Activated T-helper 1 cell treated with anti-CD3 and anti-CD28 coated beads, Interleukin-12 subunit alpha, Interleukin-12 subunit beta, Interleukin-2, Interleukin-4 antibody, amounts not matched to agents 30 ng/mL and 10 ng/mL and 1 ng/mL, durations not matched to agents 14 hours and 24 hours and 36 hours (primary cell): ENCODE results near the gene MICAL3. TPM values are rescaled to one million over a fixed set of nuclear protein-coding genes. Genes with fewer than 3 reads are reported as not detected.
"Not testable (repeated sequence)": the region's sequence is repeated elsewhere in the genome, so short reads cannot be mapped to it uniquely, and the experiment has no call there.

Source experiments
- DNase-seq: peaks from one replicate; pipeline ENCODE4 v3.0.0; 2021; ENCODE audit warnings: low spot score
- H3K27ac Mint-ChIP-seq: one replicate; pipeline ENCODE4 v1.8.0; 2021; ENCODE audit warnings: mild to moderate bottlenecking, mixed read lengths
- H3K27me3 Mint-ChIP-seq: one replicate; pipeline ENCODE4 v1.8.0; 2022; ENCODE audit warnings: mild to moderate bottlenecking, moderate library complexity, mixed read lengths; ENCODE audit not compliant: insufficient read depth
- H3K36me3 Mint-ChIP-seq: one replicate; pipeline ENCODE4 v1.8.0; 2021; ENCODE audit warnings: low read depth, mixed read lengths
- H3K4me1 Mint-ChIP-seq: one replicate; pipeline ENCODE4 v1.8.0; 2021; ENCODE audit warnings: low read depth, mixed read lengths
- H3K4me3 Mint-ChIP-seq: one replicate; pipeline ENCODE4 v1.8.0; 2021; ENCODE audit warnings: mild to moderate bottlenecking, moderate library complexity, mixed read lengths
- H3K9me3 Mint-ChIP-seq: one replicate; pipeline ENCODE4 v1.8.0; 2021; ENCODE audit warnings: mixed read lengths
- intact Hi-C: fragments of 100-400 bp; cut with micrococcal nuclease; formaldehyde crosslinking; loops from one replicate; pipeline ENCODE4 v1.15.1; 2024
- total RNA-seq: library from RNA; stranded (reverse); gene quantifications from 2 replicates; pipeline ENCODE4 v1.2.3, GENCODE V29; 2022

Gene MICAL3
- total RNA-seq, 1 donor from 2014 or later: 50.6 TPM

GRCh38 chr22:18040898-18041297, 16.5 kb upstream of the MICAL3 start:
- H3K9me3 Mint-ChIP-seq, H3K4me3 Mint-ChIP-seq, H3K36me3 Mint-ChIP-seq, H3K4me1 Mint-ChIP-seq, DNase-seq, intact Hi-C loops, H3K27me3 Mint-ChIP-seq, H3K27ac Mint-ChIP-seq: not testable (repeated sequence)

GRCh38 chr22:18035751-18036150, 11.4 kb upstream of the MICAL3 start:
- intact Hi-C loops: no loop called here

GRCh38 chr22:18034076-18034475, 9.7 kb upstream of the MICAL3 start:
- Mint-ChIP-seq H3K27me3 (peaks cover 8% of the 10 kb centered on the region), H3K9me3 (no peaks in the 10 kb centered on the region), H3K36me3 (no peaks in the 10 kb centered on the region), H3K27ac (no peak overlapping the region), H3K4me1 (no peaks in the 10 kb centered on the region), H3K4me3 (no peak overlapping the region)
- no peak for DNase-seq
- intact Hi-C loops: no loop called here

More at GRCh38 chr22:18035751-18036150, 11.4 kb upstream of the MICAL3 start:
- H3K4me3 Mint-ChIP-seq: no peak overlapping the region
- H3K36me3 Mint-ChIP-seq: no peaks in the 10 kb centered on the region
- no peak overlapping the region for H3K27ac Mint-ChIP-seq
- no peaks in the 10 kb centered on the region for H3K9me3 Mint-ChIP-seq
- DNase-seq: no peak
- H3K27me3 Mint-ChIP-seq: peaks cover 3% of the 10 kb centered on the region
- no peaks in the 10 kb centered on the region for H3K4me1 Mint-ChIP-seq

- H3K4me3 Mint-ChIP-seq: no peak overlapping the region
- intact Hi-C loops: no loop called here
- no peak overlapping the region for H3K27ac Mint-ChIP-seq
- H3K36me3 Mint-ChIP-seq: no peaks in the 10 kb centered on the region
- no peaks in the 10 kb centered on the region for H3K9me3 Mint-ChIP-seq
- no peak for DNase-seq
- H3K4me1 Mint-ChIP-seq: no peaks in the 10 kb centered on the region
- H3K27me3 Mint-ChIP-seq: peaks cover 8% of the 10 kb centered on the region
Observed at GRCh38 chr22:18033204-18033998, 9.0 kb upstream of the MICAL3 start.

- H3K36me3 Mint-ChIP-seq: no peaks in the 10 kb centered on the region
- no peak for DNase-seq
- no peak overlapping the region for H3K27ac Mint-ChIP-seq
- H3K9me3 Mint-ChIP-seq: no peaks in the 10 kb centered on the region
- peaks cover 17% of the 10 kb centered on the region for H3K27me3 Mint-ChIP-seq
- H3K4me1 Mint-ChIP-seq: no peaks in the 10 kb centered on the region
- intact Hi-C loops: no loop called here
- H3K4me3 Mint-ChIP-seq: no peak overlapping the region
Observed at GRCh38 chr22:18032455-18033101, 8.2 kb upstream of the MICAL3 start.

GRCh38 chr22:18031695-18032454, 7.5 kb upstream of the MICAL3 start:
- Mint-ChIP-seq H3K4me1 (no peaks in the 10 kb centered on the region), H3K27ac (no peak overlapping the region), H3K27me3 (peaks cover 24% of the 10 kb centered on the region), H3K36me3 (no peaks in the 10 kb centered on the region), H3K9me3 (no peaks in the 10 kb centered on the region), H3K4me3 (no peak overlapping the region)
- intact Hi-C loops: no loop called here
- DNase-seq: no peak

GRCh38 chr22:18029686-18030267, 5.4 kb upstream of the MICAL3 start:
- peaks cover under 1% of the 10 kb centered on the region for H3K4me1 Mint-ChIP-seq
- intact Hi-C loops: no loop called here
- H3K27me3 Mint-ChIP-seq: peaks cover 39% of the 10 kb centered on the region
- no peak overlapping the region for H3K4me3 Mint-ChIP-seq
- no peak overlapping the region for H3K27ac Mint-ChIP-seq
- no peak for DNase-seq
- H3K9me3 Mint-ChIP-seq: no peaks in the 10 kb centered on the region
- H3K36me3 Mint-ChIP-seq: no peaks in the 10 kb centered on the region

- Mint-ChIP-seq H3K9me3 (no peaks in the 10 kb centered on the region), H3K4me1 (peaks cover 6% of the 10 kb centered on the region), H3K27ac (no peak overlapping the region), H3K4me3 (no peak overlapping the region), H3K36me3 (no peaks in the 10 kb centered on the region), H3K27me3 (peaks cover 41% of the 10 kb centered on the region)
- no peak for DNase-seq
- intact Hi-C loops: no loop called here
Observed at GRCh38 chr22:18028817-18029527, 4.6 kb upstream of the MICAL3 start.

- H3K4me3 Mint-ChIP-seq, H3K9me3 Mint-ChIP-seq, H3K27ac Mint-ChIP-seq, intact Hi-C loops, DNase-seq, H3K36me3 Mint-ChIP-seq: not testable (repeated sequence)
- Mint-ChIP-seq H3K27me3 (peaks cover 64% of the 10 kb centered on the region), H3K4me1 (peaks cover 18% of the 10 kb centered on the region)
Observed at GRCh38 chr22:18025898-18026297, 1.5 kb upstream of the MICAL3 start.

GRCh38 chr22:18024956-18025720, 777 bp upstream of the MICAL3 start:
- Mint-ChIP-seq H3K27me3 (peaks cover 64% of the 10 kb centered on the region), H3K36me3 (no peaks in the 10 kb centered on the region), H3K4me1 (peaks cover 18% of the 10 kb centered on the region), H3K4me3 (peak overlapping the region; percentile 80), H3K27ac (no peak overlapping the region), H3K9me3 (no peaks in the 10 kb centered on the region)
- no peak for DNase-seq
- intact Hi-C loops: loop anchor here (1.0 to 5.0 kb wide), 2 partner anchors 52 to 195 kb away; partner anchors contain the start of gene PEX26

GRCh38 chr22:18023509-18024275, 669 bp downstream of the MICAL3 start:
- H3K27ac Mint-ChIP-seq: peak overlapping the region; percentile 72
- intact Hi-C loops: loop anchor here (1.0 to 5.0 kb wide), 2 partner anchors 54 to 193 kb away; partner anchors contain the start of gene PEX26
- peaks cover 64% of the 10 kb centered on the region for H3K27me3 Mint-ChIP-seq

More at GRCh38 chr22:18023509-18024275, 669 bp downstream of the MICAL3 start:
- H3K4me3 Mint-ChIP-seq: peak overlapping the region; percentile 87
- DNase-seq: peak; percentile 2
- H3K4me1 Mint-ChIP-seq: peaks cover 18% of the 10 kb centered on the region
- H3K9me3 Mint-ChIP-seq: no peaks in the 10 kb centered on the region
- no peaks in the 10 kb centered on the region for H3K36me3 Mint-ChIP-seq
